ENCODE measurements around the gene TAC1. TPM values are rescaled to one million over a fixed set of nuclear protein-coding genes. Genes with fewer than 3 reads are reported as not detected.
"Not testable (repeated sequence)": the region's sequence is repeated elsewhere in the genome, so short reads cannot be mapped to it uniquely, and the experiment has no call there.

The TAC1 gene
- total RNA-seq, 2 donors from 2014 or later: not detected

DNA sequence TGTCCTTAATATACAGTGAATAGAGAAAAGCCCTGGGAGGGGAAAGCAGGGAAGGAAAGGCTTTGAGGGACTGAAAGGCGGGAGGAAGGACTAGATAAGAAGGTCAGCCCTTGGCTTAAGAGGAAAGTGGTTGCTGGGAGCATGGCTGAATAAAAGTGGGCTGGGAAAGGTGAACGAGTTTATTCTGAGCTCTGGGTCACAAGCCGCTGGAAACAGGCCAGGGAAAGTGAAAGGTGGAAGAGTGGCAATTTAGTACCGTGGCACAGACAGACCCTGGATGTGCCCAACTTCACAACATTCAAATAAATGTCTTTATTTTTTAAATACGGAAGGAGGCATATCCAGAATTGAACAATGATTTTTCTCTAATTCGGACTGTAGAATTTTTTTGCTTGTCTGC, 39.7 kb downstream of the TAC1 start:
- Mint-ChIP-seq H3K27me3 (ENCODE audit: insufficient read depth) (peaks cover 4% of the 10 kb centered on the region), H3K9me3 (no peaks in the 10 kb centered on the region), H3K4me3 (no peak overlapping the region), H3K4me1 (no peaks in the 10 kb centered on the region), H3K36me3 (ENCODE audit: low read depth) (no peaks in the 10 kb centered on the region), H3K27ac (no peak overlapping the region)
- no peaks in the 10 kb centered on the region for H3K4me1 ChIP-seq (ENCODE audit: control insufficient read depth, insufficient read depth, low read length)
- TF ChIP-seq, protein P1, sequence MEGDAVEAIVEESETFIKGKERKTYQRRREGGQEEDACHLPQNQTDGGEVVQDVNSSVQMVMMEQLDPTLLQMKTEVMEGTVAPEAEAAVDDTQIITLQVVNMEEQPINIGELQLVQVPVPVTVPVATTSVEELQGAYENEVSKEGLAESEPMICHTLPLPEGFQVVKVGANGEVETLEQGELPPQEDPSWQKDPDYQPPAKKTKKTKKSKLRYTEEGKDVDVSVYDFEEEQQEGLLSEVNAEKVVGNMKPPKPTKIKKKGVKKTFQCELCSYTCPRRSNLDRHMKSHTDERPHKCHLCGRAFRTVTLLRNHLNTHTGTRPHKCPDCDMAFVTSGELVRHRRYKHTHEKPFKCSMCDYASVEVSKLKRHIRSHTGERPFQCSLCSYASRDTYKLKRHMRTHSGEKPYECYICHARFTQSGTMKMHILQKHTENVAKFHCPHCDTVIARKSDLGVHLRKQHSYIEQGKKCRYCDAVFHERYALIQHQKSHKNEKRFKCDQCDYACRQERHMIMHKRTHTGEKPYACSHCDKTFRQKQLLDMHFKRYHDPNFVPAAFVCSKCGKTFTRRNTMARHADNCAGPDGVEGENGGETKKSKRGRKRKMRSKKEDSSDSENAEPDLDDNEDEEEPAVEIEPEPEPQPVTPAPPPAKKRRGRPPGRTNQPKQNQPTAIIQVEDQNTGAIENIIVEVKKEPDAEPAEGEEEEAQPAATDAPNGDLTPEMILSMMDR (conservative IDR thresholded peaks at IDR 0.05): no peak
- H3K27me3 ChIP-seq (ENCODE audit: control insufficient read depth, insufficient read depth, low read length, poor library complexity, severe bottlenecking): no peaks in the 10 kb centered on the region
- no peaks in the 10 kb centered on the region for H3K36me3 ChIP-seq (ENCODE audit: control insufficient read depth, insufficient read depth, low read length)
- no peaks in the 10 kb centered on the region for H3K9me3 ChIP-seq (ENCODE audit: control insufficient read depth, low read length)
- no peak overlapping the region for H3K4me3 ChIP-seq (ENCODE audit: low read length)
- peak overlapping the region; percentile 24 for H3K27ac ChIP-seq (ENCODE audit: low read depth, low read length)
- WGBS, 2 experiments (ENCODE audit: insufficient coverage in 1 of 2, insufficient read length in 1 of 2): 71 to 86% methylated on average over 1 to 6 of the region's 6 CpGs
- DNase-seq: no peak
- no peak overlapping the region for H3K9ac ChIP-seq (ENCODE audit: extremely low read depth, low read length, poor library complexity, severe bottlenecking)

DNA sequence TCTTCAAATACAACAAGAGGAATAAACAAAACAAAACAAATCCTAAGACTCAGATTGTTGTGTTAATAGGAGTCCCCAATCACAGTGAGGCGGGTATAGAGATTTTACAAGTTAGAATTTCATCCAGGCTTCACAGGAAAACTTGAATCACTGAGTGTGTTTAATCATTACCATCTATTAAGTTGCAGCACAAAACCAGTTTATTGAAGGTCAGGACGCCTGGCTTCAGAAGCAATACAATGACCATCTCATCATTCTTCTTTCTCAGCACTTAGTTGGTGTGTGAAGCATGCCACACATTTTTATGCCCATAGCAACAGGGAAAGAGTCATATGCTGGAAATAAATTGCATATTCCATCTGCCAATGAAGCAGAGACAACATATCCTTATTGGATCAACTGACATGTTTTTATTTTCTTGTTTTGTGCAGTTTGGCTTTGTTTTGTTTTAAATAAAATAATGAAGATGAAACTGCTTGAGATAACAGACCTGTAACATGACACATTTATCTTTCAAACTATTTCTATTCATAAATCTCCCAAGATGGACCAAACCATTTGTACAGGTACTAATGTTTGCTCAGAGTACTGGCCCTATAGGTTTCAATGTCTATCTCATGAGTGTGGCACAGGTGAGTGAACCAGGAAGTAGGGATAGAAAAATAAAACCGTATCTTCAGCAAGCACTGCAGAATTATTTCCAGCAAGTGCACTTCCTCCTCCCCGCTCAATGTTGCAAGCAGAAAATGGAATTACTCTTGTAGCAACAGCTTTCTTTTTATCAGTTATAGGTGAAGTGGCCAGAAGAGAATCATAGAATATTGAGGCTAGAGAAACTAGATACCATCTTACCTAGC, 40.4 kb downstream of the TAC1 start:
- H3K4me1 ChIP-seq (ENCODE audit: control insufficient read depth, insufficient read depth, low read length): no peaks in the 10 kb centered on the region
- H3K27me3 ChIP-seq (ENCODE audit: control insufficient read depth, insufficient read depth, low read length, poor library complexity, severe bottlenecking): no peaks in the 10 kb centered on the region
- H3K4me3 ChIP-seq (ENCODE audit: low read length): no peak overlapping the region
- H3K4me3 Mint-ChIP-seq: no peak overlapping the region
- no peaks in the 10 kb centered on the region for H3K4me1 Mint-ChIP-seq
- WGBS, 2 experiments (ENCODE audit: insufficient coverage in 1 of 2, insufficient read length in 1 of 2): 88% methylated on average over 4 of the region's 4 CpGs; no CpG with 5 or more reads in 1 of the 2 experiments
- H3K9me3 ChIP-seq (ENCODE audit: control insufficient read depth, low read length): no peaks in the 10 kb centered on the region
- no peak overlapping the region for H3K9ac ChIP-seq (ENCODE audit: extremely low read depth, low read length, poor library complexity, severe bottlenecking)
- TF ChIP-seq, protein P1 (conservative IDR thresholded peaks at IDR 0.05): no peak
- no peaks in the 10 kb centered on the region for H3K9me3 Mint-ChIP-seq
- no peak overlapping the region for H3K27ac Mint-ChIP-seq
- no peaks in the 10 kb centered on the region for H3K36me3 Mint-ChIP-seq (ENCODE audit: low read depth)
- no peak for DNase-seq
- H3K27me3 Mint-ChIP-seq (ENCODE audit: insufficient read depth): peaks cover 4% of the 10 kb centered on the region
- peak overlapping the region; percentile 24 for H3K27ac ChIP-seq (ENCODE audit: low read depth, low read length)
- H3K36me3 ChIP-seq (ENCODE audit: control insufficient read depth, insufficient read depth, low read length): no peaks in the 10 kb centered on the region

DNA sequence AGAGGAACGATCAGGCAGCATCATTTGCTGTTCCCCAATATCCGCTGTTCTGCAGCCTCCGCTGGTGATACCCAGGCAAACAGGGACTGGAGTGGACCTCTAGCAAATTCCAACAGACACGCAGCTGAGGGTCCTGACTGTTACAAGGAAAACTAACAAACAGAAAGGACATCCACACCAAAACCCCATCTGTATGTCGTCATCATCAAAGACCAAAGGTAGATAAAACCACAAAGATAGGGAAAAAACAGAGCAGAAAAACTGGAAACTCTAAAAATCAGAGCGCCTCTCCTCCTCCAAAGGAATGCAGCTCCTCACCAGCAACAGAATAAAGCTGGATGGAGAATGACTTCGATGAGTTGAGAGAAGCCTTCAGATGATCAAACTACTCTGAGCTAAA, 54.5 kb downstream of the TAC1 start:
- not testable (repeated sequence) for H3K27me3 ChIP-seq (ENCODE audit: control insufficient read depth, insufficient read depth, low read length, poor library complexity, severe bottlenecking); H3K4me3 ChIP-seq (ENCODE audit: low read length); H3K27ac ChIP-seq (ENCODE audit: low read depth, low read length); H3K4me1 Mint-ChIP-seq; H3K36me3 ChIP-seq (ENCODE audit: control insufficient read depth, insufficient read depth, low read length); H3K27me3 Mint-ChIP-seq (ENCODE audit: insufficient read depth); H3K9me3 ChIP-seq (ENCODE audit: control insufficient read depth, low read length); H3K36me3 Mint-ChIP-seq (ENCODE audit: low read depth); DNase-seq; H3K4me1 ChIP-seq (ENCODE audit: control insufficient read depth, insufficient read depth, low read length); H3K27ac Mint-ChIP-seq; H3K9ac ChIP-seq (ENCODE audit: extremely low read depth, low read length, poor library complexity, severe bottlenecking); H3K4me3 Mint-ChIP-seq
- H3K9me3 Mint-ChIP-seq: peaks cover 44% of the 10 kb centered on the region
- WGBS, 2 experiments (ENCODE audit: insufficient coverage in 1 of 2, insufficient read length in 1 of 2): 90 to 94% methylated on average over 4 to 7 of the region's 7 CpGs

Other genes starting within 250 kb of the TAC1 start
- gene ASNS, start 140.3 kb downstream of the TAC1 start, total RNA-seq: 10 to 100 TPM; 23.5 to 34.4 TPM